GM12878 (cell line): ENCODE measurements around the gene GRIK5. TPM values are rescaled to one million over a fixed set of nuclear protein-coding genes. Genes with fewer than 3 reads are reported as not detected.

Source experiments
- BHLHE40 ChIP-seq, 2 experiments: fragments of 450-650 bp in 1 of 2; IDR thresholded peaks; 2 replicates each; pipeline ENCODE4 v1.6.1; 2011 to 2017; ENCODE audit warnings: low read depth in 2 of 2, borderline replicate concordance in 1 of 2, improper control_type of control experiment in 1 of 2, low read length in 1 of 2, mild to moderate bottlenecking in 1 of 2
- CBFB ChIP-seq: IDR thresholded peaks from 2 replicates; pipeline ENCODE4 v1.6.1; 2016; ENCODE audit warnings: antibody characterized with exemption, low read depth
- CBX5 ChIP-seq: sonication (generic); IDR thresholded peaks from 2 replicates; pipeline ENCODE4 v1.6.1; 2016; ENCODE audit warnings: low read depth, moderate library complexity, mild to moderate bottlenecking, inconsistent platforms
- E4F1 ChIP-seq: fragments of 450-650 bp; IDR thresholded peaks from 2 replicates; pipeline ENCODE4 v1.6.1; 2018; ENCODE audit warnings: borderline replicate concordance, mild to moderate bottlenecking; ENCODE audit not compliant: partially characterized antibody
- HSF1 ChIP-seq: fragments of 150-350 bp; IDR thresholded peaks from 2 replicates; pipeline ENCODE4 v1.6.1; 2014; ENCODE audit warnings: mild to moderate bottlenecking, low read depth, low read length
- SPI1 ChIP-seq: IDR thresholded peaks from 2 replicates; pipeline ENCODE4 v1.6.1; 2011; ENCODE audit warnings: low read depth, mild to moderate bottlenecking, low read length, moderate library complexity, borderline replicate concordance; ENCODE audit not compliant: insufficient read depth
- SREBF1 ChIP-seq: IDR thresholded peaks from 2 replicates; pipeline ENCODE4 v1.6.1; 2012; ENCODE audit warnings: mild to moderate bottlenecking, low read length
- ZBTB4 ChIP-seq: fragments of 450-650 bp; formaldehyde crosslinking; IDR thresholded peaks from 2 replicates; pipeline ENCODE4 v1.4.0; 2022; ENCODE audit warnings: mild to moderate bottlenecking, moderate library complexity
- polyA plus RNA-seq, 11 experiments: library from polyadenylated mRNA; depleted of rRNA in 4 of 11; unstranded in 6 of 11; stranded (reverse) in 5 of 11; fragments of >200 nt; fragmentation: Nextera tagmentation in 4 of 11; fragmentation: Illumina TruSeq in 1 of 11; extraction: Ambion mirVana in 4 of 11; extraction: Trizol in 1 of 11; gene quantifications; 1 replicate in 1 of 11; 2 replicates in 10 of 11; pipeline versions ENCODE4 v1.2.1 to v1.2.3, GENCODE V29; 2011 to 2016; ENCODE audit warnings: inconsistent platforms in 2 of 11, missing spikeins in 2 of 11, low read depth in 1 of 11
- total RNA-seq, 4 experiments: library from RNA; depleted of rRNA in 3 of 4; stranded (reverse); fragments of >200 nt in 3 of 4; fragmentation: Illumina TruSeq in 1 of 4; extraction: Trizol in 1 of 4; gene quantifications; 2 replicates each; pipeline versions ENCODE4 v1.2.1 to v1.2.3, GENCODE V29; 2013 to 2021

GRIK5 gene
- total and polyA plus RNA-seq, 10 of the 15 experiments (the other 5 are each of a cell fraction or from before 2014, with no cell fraction given), result 0.03 to 0.23 (median 0.07) TPM; not detected in 3

- TF ChIP-seq ZBTB4 (CRISPR knock-in tag), result no peak
- no peak for TF ChIP-seq SREBF1
- TF ChIP-seq BHLHE40 (IDR thresholded peaks at IDR 0.05; ENCODE audit: borderline replicate concordance in 1 of 2, low read depth in 2 of 2, low read length in 1 of 2), result no peak
- TF ChIP-seq CBX5, result no peak
- no peak for TF ChIP-seq E4F1
- TF ChIP-seq HSF1, result no peak
- no peak for TF ChIP-seq CBFB
- no peak for TF ChIP-seq SPI1
Measured at GRCh38 chr19:42053037-42053935, 16.7 kb downstream of the GRIK5 start (continued).
